Muscle layer of duodenum (tissue), 2 donors: ENCODE results near the gene SH3RF3.

Source experiments
- H3K27ac ChIP-seq: one replicate; pipeline ENCODE4 v1.7.0; 2013; ENCODE audit warnings: mild to moderate bottlenecking, low read length
- H3K27me3 ChIP-seq: one replicate; pipeline ENCODE4 v1.7.0; 2013; ENCODE audit warnings: low read depth, mild to moderate bottlenecking, control low read depth, low read length
- H3K36me3 ChIP-seq, 2 donors: one replicate each; pipeline ENCODE4 v1.7.0; 2013; ENCODE audit warnings: low read length in 2 of 2, control low read depth in 1 of 2, mild to moderate bottlenecking in 1 of 2; ENCODE audit not compliant: insufficient read depth in 2 of 2, control insufficient read depth in 1 of 2
- H3K4me1 ChIP-seq, 2 donors: one replicate each; pipeline ENCODE4 v1.7.0; 2013; ENCODE audit warnings: low read length in 2 of 2, mild to moderate bottlenecking in 2 of 2, control low read depth in 1 of 2, moderate library complexity in 1 of 2; ENCODE audit not compliant: insufficient read depth in 2 of 2, control insufficient read depth in 1 of 2
- H3K4me3 ChIP-seq, 2 donors: one replicate each; pipeline ENCODE4 v1.7.0; 2013; ENCODE audit warnings: low read length in 2 of 2, low read depth in 1 of 2, mild to moderate bottlenecking in 1 of 2
- H3K9me3 ChIP-seq, 2 donors: one replicate each; pipeline ENCODE4 v1.7.0; 2013; ENCODE audit warnings: low read length in 2 of 2, control low read depth in 1 of 2, mild to moderate bottlenecking in 1 of 2; ENCODE audit not compliant: control insufficient read depth in 1 of 2
- donor health status: healthy.

The SH3RF3 gene

DNA sequence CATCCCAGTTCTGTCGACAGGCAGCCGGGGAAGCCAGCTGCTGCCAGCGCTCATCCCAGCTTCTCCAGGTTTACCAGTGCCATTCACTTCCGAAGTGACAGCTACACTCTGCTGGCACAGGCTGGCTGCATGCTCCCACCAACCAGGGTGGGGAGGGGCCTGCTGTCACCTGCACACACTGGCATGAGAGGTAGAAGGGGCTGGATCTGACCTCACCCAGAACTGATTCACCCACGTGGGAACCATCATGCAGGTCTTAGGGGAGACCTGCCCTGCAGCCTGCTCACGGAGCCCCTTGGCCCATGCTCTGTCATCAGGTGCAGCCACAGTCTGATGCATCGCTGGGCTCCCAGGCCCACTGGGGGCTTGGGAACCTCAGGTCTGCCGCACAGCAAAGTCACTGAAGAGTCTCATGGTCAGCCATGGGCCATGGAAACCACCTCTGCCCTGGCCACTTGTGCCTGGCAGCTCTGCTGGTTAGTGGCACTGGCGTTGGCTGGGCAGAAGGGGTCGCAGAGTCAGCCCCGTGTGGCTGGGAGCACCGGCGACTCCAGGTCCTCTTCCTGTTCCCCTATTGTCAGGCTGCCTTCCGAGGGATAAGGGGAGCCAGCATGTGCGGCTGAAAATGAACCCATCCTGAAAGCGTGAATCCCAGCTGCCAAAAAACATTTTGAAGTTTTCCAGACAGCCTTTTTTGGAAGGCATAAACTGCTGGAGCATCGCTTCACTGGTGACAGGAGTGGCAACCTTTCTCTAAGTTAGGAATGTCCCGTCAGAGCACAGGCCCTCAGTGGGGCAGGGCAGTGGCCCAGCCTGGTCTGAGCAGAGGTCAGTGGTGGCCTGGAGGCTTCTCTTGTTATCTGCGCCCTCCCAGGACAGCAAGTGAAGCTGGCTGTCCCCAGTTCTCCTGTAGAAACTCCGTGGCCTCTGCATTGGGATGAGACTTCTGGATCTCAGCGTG is 327.0 kb downstream of the SH3RF3 start:
- H3K4me3 ChIP-seq: no peak overlapping the region
- H3K4me1 ChIP-seq: no peaks in the 10 kb centered on the region
- no peaks in the 10 kb centered on the region for H3K27me3 ChIP-seq
- H3K9me3 ChIP-seq: no peaks in the 10 kb centered on the region
- H3K27ac ChIP-seq: no peak overlapping the region
- no peaks in the 10 kb centered on the region for H3K36me3 ChIP-seq

DNA sequence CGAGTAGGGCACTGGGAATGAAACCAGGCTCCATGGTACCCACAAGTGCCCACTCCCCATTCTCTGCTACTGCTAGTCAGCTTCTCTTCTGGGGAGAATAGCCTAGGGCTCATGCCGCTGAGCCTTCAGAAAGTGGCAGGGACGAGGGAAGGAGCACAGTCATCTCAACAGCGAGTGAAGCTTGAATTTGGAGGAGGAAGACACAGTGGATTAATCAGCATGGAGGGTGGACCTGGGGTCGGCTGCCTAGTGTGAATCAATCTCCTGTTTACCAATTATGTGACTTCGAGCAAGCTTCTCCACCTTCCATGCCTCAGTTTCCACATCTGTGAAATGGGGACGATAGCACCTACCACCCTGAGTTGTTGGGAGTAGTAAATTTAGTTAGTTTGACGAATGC is 327.8 kb downstream of the SH3RF3 start:
- Histone ChIP-seq H3K27ac (no peak overlapping the region), H3K9me3 (no peaks in the 10 kb centered on the region), H3K27me3 (no peaks in the 10 kb centered on the region), H3K4me3 (no peak overlapping the region), H3K4me1 (no peaks in the 10 kb centered on the region), H3K36me3 (no peaks in the 10 kb centered on the region)

DNA sequence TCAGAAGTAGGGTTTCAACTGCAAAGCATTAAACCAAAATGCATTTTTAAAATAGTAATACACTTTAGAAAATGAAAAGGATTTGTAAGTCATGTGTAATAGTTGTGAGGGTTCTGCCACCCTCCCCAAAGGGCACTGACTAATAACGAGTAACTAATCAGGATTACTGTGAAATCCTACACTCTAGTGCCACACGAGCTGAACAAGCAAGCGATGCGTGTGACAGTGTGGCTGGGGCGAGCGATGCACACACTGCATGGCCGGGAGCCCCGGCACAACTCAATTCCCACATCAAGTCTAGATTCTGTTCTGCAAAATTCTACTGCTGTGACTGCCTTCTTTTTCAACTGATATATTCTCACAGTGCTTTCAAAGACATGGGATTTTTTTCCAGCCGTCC is 328.4 kb downstream of the SH3RF3 start:
- Histone ChIP-seq H3K4me1 (no peaks in the 10 kb centered on the region), H3K9me3 (no peaks in the 10 kb centered on the region), H3K36me3 (no peaks in the 10 kb centered on the region), H3K27me3 (no peaks in the 10 kb centered on the region), H3K27ac (no peak overlapping the region), H3K4me3 (no peak overlapping the region)

DNA sequence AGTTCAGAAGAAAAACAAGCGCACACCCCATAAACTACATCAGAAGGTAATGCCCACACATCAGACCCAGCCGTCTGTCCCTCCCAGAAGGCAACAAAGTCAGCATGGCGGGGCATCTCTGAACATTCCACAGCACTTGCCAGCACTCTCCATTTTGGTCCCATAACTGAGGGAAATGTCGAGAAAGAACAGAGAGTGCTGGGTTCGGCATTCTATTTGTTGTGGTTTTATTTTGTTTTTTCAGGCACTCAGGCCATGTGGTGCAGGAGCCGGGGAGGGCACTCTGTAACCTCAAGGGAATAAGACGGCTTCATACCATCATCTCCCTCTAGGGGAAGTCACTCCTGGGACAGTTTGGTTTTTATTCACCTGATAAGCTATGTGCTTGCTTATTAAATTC is 328.8 kb downstream of the SH3RF3 start:
- Histone ChIP-seq H3K27ac (no peak overlapping the region), H3K9me3 (no peaks in the 10 kb centered on the region)

DNA sequence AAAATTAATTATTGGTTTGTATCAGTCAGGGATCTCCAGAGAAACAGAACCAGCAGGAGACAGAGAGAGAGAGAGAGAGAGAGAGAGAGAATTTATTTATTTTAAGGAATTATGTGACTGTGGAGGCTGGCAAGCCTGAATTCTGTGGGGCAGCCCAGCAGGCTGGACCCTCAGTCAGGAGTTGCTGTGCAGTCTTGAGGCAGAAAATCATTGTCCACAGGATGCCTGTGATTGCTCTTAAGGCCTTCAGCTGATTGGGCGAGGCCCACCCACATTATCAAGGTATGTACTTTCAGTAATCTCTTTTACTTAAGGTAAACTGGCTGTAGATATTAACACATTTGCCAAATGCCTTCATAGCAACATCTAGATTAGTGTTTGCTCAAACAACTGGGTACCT is 329.5 kb downstream of the SH3RF3 start:
- Histone ChIP-seq H3K4me3 (no peak overlapping the region), H3K9me3 (no peaks in the 10 kb centered on the region), H3K27me3 (no peaks in the 10 kb centered on the region), H3K4me1 (no peaks in the 10 kb centered on the region), H3K36me3 (no peaks in the 10 kb centered on the region), H3K27ac (no peak overlapping the region)

More for the DNA sequence above, 328.8 kb downstream of the SH3RF3 start:
- no peaks in the 10 kb centered on the region for H3K4me1 ChIP-seq
- no peaks in the 10 kb centered on the region for H3K27me3 ChIP-seq
- H3K4me3 ChIP-seq: no peak overlapping the region
- no peaks in the 10 kb centered on the region for H3K36me3 ChIP-seq

DNA sequence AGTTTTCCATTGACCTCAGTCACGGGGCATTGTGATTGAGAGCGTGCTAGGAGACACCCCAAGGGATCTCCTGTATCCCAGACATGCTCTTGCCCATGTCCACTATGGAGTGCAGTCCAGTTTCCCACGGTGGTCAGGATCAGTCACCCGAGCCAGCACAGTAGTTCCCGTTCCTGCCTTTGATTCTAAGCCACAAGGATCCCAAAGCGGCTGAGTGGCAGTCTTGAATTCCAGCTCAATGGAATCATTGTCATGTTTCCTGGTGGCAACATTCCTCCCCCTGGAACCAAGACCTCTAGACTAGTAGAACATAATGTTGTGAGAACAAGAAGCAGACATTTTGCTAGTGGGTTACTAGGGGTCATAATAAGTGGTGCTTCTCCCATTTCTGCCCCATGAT is 330.5 kb downstream of the SH3RF3 start:
- Histone ChIP-seq H3K36me3 (no peaks in the 10 kb centered on the region), H3K27ac (no peak overlapping the region), H3K4me3 (no peak overlapping the region), H3K27me3 (no peaks in the 10 kb centered on the region), H3K4me1 (no peaks in the 10 kb centered on the region), H3K9me3 (no peaks in the 10 kb centered on the region)

DNA sequence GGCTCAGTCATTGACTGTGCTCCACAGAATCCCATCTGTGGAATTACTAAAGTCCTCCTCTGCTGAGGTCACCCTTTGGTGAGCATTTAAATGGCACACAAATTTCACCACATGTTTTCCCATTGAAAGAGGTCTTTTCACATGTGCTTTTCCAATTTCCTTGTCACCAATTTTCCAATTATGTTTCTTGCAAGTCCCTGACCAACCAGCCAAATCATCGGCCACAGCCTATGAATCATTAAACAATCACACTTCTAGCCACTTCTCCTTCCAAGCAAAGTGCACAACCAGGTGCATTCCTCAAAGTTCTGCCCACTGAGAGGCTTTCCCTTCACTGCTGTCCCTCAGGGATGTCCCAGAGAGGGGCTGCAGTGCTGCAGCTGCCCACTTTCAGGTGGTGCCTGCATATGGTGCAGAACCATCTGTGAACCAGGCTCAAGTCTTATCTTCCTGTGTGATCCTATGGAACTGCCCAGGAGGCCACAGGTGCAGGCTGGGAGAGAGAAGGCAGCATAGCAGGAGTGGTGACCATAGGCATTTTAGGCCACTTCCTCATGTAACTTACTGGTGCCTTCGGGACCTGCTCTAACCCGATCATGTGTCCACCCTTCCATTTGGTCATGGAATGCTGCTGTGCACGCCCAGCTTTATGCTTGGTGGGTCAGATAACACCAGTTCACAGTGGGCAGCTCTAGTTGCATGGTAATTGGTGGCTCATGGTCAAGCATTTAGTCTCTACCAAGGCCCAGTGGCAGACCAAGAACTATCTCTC is 331.7 kb downstream of the SH3RF3 start:
- Histone ChIP-seq H3K27me3 (no peaks in the 10 kb centered on the region), H3K27ac (no peak overlapping the region), H3K9me3 (no peaks in the 10 kb centered on the region), H3K4me1 (no peaks in the 10 kb centered on the region), H3K4me3 (no peak overlapping the region), H3K36me3 (no peaks in the 10 kb centered on the region)

DNA sequence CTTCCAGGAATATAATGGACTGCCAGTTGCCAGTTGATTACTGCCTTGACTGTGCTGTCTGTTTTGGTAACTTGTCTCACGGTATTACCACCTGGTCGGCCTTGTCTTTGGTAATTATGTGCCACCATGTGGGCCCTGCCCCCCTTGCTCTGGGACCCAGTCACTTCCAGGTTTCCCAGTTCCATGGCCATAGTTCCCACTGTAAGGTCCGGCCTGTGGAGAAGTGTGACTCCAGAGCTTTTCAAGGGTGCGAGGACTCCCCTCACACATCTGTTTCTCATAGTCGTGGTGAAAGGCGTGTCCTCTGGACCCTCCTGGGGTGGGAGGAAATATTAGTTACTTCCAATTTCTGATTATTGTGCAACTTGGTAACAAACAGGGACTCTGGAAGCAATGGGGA is 334.2 kb downstream of the SH3RF3 start:
- Histone ChIP-seq H3K27me3 (no peaks in the 10 kb centered on the region), H3K36me3 (no peaks in the 10 kb centered on the region), H3K27ac (no peak overlapping the region), H3K9me3 (no peaks in the 10 kb centered on the region), H3K4me1 (no peaks in the 10 kb centered on the region), H3K4me3 (no peak overlapping the region)

DNA sequence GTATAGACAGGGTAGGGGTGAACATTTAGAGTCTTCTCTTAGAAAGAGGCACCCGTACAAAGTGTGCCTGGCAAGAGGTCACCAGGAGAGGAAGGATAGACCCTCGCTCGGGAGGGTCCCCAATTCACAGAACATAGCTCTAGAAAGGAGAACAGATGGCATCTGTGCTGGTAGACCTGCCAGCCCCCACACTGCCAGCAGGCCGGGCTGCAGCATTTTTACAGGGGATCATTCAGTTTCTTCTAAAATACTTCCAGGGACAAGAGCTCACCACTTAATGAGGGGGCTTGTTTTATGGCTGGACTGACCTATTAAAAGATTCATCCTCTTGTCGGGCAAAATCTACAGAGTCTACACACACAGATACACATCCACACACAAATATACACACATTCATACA is 334.9 kb downstream of the SH3RF3 start:
- H3K36me3 ChIP-seq: no peaks in the 10 kb centered on the region
- no peaks in the 10 kb centered on the region for H3K9me3 ChIP-seq
- H3K27ac ChIP-seq: no peak overlapping the region
- no peaks in the 10 kb centered on the region for H3K27me3 ChIP-seq
- no peaks in the 10 kb centered on the region for H3K4me1 ChIP-seq
- H3K4me3 ChIP-seq: no peak overlapping the region

DNA sequence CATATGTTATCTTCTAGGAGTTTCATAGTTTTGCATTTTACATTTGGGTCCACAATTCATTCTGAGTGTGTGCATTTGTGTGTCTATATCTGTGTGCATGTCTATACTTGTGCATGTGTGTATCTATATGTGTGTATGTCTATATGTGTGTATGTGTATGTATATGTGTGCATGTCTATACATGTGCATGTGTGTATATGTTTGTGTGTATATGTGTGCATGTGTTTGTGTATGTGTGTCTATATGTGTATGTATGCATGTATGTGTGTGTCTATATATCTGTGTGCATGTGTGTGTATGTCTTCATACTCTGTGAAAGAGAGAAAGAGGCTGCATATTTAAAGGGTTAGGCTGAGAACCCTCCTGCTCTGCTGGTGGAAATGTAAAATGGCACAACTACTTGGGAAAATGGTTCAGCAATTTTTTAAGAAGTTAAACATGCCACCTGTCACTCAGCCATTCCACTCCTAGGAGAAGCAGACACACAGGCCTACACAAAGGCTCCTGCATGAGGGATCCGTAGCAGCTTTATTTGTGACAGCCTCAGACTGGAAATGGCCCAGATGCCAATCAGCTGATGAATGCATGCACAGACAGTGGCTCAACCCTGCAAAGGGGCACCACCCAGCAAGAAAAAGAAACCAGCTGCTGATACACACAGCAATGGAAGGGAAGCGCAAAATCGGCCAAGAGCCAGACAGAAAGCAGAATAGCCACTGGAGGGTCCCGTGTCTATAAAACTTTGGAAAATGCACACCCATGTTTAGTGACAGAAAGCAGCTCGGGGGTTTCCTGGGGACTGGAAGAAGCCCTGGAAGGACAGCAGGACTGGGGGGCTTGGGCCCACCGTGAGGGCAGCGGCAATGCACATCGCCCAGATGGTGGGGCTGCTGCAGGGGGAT is 337.9 kb downstream of the SH3RF3 start:
- Histone ChIP-seq H3K4me3 (no peak overlapping the region), H3K4me1 (no peaks in the 10 kb centered on the region), H3K27ac (no peak overlapping the region), H3K36me3 (no peaks in the 10 kb centered on the region), H3K27me3 (no peaks in the 10 kb centered on the region), H3K9me3 (no peaks in the 10 kb centered on the region)

DNA sequence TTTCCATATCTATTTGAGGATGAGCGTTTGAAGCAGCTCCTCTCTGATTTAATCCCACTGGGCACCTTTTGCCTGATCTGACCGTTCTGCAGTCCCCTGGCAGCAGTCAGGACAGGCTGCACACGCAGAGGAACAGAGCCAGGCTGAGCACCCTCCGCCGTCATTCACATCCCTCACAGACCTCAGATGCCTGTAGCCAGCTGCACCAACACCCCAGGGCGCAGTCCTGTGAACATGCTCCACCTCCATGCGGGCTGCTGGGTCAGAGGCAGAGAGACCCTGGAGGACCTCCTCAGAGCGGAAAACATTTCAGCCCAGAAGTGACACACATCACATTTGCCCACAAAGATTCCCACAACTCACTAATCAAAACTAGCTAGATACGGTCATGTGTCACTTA is 338.7 kb downstream of the SH3RF3 start:
- Histone ChIP-seq H3K27me3 (no peaks in the 10 kb centered on the region), H3K9me3 (no peaks in the 10 kb centered on the region), H3K4me1 (peaks cover 0 to 3% of the 10 kb centered on the region in 2 donors), H3K36me3 (no peaks in the 10 kb centered on the region), H3K27ac (no peak overlapping the region), H3K4me3 (no peak overlapping the region)
